ENCODE data around the gene CLDND2. TPM values are rescaled to one million over a fixed set of nuclear protein-coding genes. Genes with fewer than 3 reads are reported as not detected.
"Not testable (repeated sequence)": the region's sequence is repeated elsewhere in the genome, so short reads cannot be mapped to it uniquely, and the experiment has no call there.

Gene CLDND2, protein sequence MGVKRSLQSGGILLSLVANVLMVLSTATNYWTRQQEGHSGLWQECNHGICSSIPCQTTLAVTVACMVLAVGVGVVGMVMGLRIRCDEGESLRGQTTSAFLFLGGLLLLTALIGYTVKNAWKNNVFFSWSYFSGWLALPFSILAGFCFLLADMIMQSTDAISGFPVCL
- not detected for total RNA-seq

DNA sequence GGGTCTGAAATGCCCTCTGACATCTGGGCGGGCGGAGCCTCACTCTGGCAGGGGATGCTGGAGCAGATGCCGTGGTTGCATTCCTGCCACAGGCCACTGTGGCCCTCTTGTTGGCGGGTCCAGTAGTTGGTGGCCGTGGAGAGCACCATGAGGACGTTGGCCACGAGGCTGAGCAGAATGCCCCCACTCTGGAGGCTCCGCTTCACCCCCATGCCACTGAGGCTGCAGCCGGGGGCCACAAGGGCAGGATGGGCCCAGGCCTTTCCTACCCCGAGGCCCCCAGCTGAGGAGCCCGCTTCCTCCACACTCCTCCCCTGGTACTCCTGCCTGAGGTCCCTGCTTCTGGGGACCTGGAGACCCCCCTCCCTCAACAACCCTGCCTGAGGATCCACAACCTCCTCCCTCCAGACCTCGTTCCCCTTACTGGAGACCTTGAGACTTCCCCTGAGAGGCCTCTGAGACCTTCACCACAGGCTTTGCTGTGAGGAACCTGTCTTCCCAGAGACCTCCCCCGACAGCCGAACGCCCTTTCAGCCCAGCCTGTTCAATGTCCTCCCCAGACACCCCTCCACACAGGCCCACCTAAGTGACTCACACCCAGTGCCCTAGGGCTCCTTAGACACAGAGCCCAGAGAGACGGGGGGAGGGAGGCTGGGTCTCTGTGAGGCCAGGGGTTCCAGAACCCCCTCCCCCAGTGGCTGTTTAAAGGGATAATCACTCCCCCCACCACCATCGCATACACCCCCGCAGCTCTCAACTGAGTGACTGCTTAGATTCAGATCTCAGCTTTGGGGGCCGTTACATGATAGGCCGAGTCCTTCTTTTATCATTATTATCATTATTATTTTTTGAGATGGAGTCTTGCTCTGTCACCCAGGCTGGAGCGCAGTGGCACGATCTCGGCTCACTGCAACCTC, at the start of gene CLDND2:
Gene CLDND2 (minus strand): TSS at position 638 of the 917 bp plus-strand sequence. CDS start 426 bp downstream, at position 212.
- no peaks in the 10 kb centered on the region for H3K36me3 ChIP-seq
- TF ChIP-seq, protein P1, sequence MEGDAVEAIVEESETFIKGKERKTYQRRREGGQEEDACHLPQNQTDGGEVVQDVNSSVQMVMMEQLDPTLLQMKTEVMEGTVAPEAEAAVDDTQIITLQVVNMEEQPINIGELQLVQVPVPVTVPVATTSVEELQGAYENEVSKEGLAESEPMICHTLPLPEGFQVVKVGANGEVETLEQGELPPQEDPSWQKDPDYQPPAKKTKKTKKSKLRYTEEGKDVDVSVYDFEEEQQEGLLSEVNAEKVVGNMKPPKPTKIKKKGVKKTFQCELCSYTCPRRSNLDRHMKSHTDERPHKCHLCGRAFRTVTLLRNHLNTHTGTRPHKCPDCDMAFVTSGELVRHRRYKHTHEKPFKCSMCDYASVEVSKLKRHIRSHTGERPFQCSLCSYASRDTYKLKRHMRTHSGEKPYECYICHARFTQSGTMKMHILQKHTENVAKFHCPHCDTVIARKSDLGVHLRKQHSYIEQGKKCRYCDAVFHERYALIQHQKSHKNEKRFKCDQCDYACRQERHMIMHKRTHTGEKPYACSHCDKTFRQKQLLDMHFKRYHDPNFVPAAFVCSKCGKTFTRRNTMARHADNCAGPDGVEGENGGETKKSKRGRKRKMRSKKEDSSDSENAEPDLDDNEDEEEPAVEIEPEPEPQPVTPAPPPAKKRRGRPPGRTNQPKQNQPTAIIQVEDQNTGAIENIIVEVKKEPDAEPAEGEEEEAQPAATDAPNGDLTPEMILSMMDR (IDR thresholded peaks at IDR 0.05) = no peak
- no peak for TF ChIP-seq POLR2A (IDR thresholded peaks at IDR 0.05)
- peak within 1 kb of the TSS; percentile 88 to 98 (median 94) for H3K27ac ChIP-seq
- H3K9me3 ChIP-seq = no peaks in the 10 kb centered on the region
- no peaks in the 10 kb centered on the region for H3K27me3 ChIP-seq
- no peak for DNase-seq
- peak within 1 kb of the TSS; percentile 72 to 94 (median 75) for H3K4me3 ChIP-seq
- peaks cover 0 to 29% (median 7%) of the 10 kb centered on the region in 4 donors for H3K4me1 ChIP-seq

DNA sequence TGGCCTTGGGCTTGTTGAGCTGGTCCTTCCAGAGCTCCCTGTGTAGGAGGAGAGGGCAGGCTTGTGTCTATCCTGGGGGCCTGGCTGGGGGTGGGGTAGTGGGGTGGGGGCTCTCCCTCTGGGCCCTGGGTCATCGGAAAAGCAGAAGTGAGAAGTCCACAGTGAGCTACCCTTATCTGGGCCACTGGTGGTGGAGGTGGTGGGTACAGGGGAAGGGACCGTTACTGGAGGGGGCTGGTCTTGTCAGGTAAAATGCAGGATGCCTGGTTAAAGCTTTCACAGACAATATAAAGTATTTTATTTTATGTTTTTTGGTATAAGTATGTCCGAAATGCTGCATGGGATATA, 49.0 kb upstream of the CLDND2 start:
- H3K27ac ChIP-seq = peak overlapping the region; percentile 35 to 84 (median 59)
- TF ChIP-seq POLR2A (IDR thresholded peaks at IDR 0.05) = no peak
- TF ChIP-seq, protein P1 (IDR thresholded peaks at IDR 0.05) = no peak
- H3K36me3 ChIP-seq = no peaks in the 10 kb centered on the region
- DNase-seq = peak in 1 of 3 donors; percentile 56
- H3K4me1 ChIP-seq = peaks cover 0 to 9% (median 0%) of the 10 kb centered on the region in 4 donors
- no peaks in the 10 kb centered on the region for H3K9me3 ChIP-seq
- no peaks in the 10 kb centered on the region for H3K27me3 ChIP-seq
- H3K4me3 ChIP-seq = peak overlapping the region in 2 of 4 donors; percentile 26 to 48

DNA sequence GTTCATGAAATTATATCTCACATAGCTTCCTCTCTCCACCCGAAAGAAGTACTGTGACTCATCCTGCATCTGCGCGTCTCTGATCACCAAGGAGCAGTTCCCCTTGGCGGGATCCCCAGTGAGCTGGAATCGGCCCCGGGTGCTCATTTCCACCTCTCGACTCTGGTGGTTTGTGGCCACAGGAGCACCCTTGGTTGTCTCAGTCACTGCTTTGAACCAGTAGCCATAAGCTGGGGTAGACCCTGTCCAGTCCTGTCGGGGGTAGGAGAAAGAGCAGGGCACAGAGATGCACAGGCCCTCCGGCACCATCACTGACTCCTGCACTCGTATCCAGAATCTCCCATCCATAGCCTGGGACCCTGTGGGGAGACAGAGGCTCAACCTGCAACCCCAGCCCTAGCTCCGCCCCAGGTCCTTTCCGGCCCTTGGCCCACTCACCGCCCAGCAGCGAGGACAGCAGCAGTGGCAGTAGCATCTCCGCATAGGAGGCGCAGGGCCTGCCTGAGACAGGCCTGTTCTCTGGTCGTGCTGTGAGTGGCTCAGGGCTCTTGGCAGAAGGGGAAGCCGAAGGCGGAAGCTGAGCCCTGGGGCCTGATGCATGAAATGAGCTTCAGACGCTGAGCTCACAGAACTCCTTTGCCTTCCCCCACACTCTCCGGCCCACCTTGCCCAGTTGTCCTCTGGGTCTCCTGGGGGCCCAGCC, 48.5 kb upstream of the CLDND2 start, which contains the start of gene SIGLEC10:
Gene SIGLEC10 (minus strand): TSS at position 536 of the 703 bp plus-strand sequence. CDS start 61 bp downstream, at position 475.
- Histone ChIP-seq H3K4me1 (peaks cover 0 to 9% (median 0%) of the 10 kb centered on the region in 4 donors), H3K4me3 (peak within 1 kb of the TSS in 3 of 4 donors; percentile 24 to 48 (median 26)), H3K9me3 (no peaks in the 10 kb centered on the region), H3K27ac (peak within 1 kb of the TSS; percentile 35 to 84 (median 59)), H3K36me3 (no peaks in the 10 kb centered on the region), H3K27me3 (no peaks in the 10 kb centered on the region)
- TF ChIP-seq POLR2A (IDR thresholded peaks at IDR 0.05) = no peak
- TF ChIP-seq, protein P1 (IDR thresholded peaks at IDR 0.05) = no peak
- DNase-seq = peak in 2 of 3 donors; percentile 81 to 88

DNA sequence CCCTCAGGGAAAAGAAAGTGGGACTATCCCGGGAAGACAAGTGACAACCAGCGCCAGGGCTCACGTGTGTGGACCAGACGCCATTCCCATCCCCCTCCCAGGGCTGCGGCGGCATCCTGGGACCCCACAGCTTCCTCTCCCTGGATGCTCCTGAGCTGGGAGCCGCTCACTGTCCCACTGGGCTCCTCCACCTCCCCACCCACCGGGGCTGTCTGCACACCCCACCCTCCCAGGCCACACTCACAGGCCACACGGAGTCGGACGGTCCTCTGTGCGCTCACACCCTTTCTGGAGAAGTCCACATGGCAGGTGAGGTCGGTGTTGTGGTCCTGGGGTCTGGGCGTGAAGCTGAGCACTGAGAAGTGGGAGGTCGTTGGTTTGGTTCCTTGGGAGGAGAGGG, 47.6 kb upstream of the CLDND2 start:
- not testable (repeated sequence) for DNase-seq, H3K36me3 ChIP-seq, H3K9me3 ChIP-seq, H3K4me1 ChIP-seq, H3K27me3 ChIP-seq
- H3K27ac ChIP-seq = peak overlapping the region in 2 of 4 donors; percentile 35 to 84
- H3K4me3 ChIP-seq = peak overlapping the region in 2 of 4 donors; percentile 24 to 48

DNA sequence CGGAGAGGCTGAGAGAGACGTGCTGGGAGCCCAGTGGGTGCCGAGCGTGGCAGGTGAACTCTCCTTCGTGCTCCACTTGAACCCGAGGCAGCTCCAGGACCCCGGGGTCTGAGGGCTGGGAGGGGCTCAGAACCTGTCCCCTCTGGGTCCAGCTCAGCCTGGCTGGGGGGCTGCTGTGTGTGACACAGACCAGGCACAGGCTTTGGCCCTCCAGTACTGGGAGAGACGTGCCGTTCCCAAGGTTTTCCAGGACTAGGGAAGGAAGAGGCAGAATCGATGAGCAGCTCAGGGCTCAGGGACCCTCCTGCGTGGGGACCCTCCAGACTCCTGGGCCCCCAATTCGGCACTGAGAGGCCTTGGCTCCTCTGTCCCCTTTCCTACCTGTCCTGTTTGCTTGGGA, 46.4 kb upstream of the CLDND2 start:
- DNase-seq = no peak
- Histone ChIP-seq H3K4me3 (no peak overlapping the region), H3K9me3 (no peaks in the 10 kb centered on the region), H3K4me1 (peaks cover 0 to 4% (median 0%) of the 10 kb centered on the region in 4 donors), H3K27me3 (no peaks in the 10 kb centered on the region), H3K27ac (no peak overlapping the region), H3K36me3 (no peaks in the 10 kb centered on the region)
- TF ChIP-seq, protein P1 (IDR thresholded peaks at IDR 0.05) = no peak
- no peak for TF ChIP-seq POLR2A (IDR thresholded peaks at IDR 0.05)

Data from Peyer's patch (tissue), 4 donors.